Omental fat pad (tissue), 4 donors: ENCODE measurements around the gene TMEM17. TPM values are rescaled to one million over a fixed set of nuclear protein-coding genes. Genes with fewer than 3 reads are reported as not detected.

Experiments
- ATAC-seq: fragments of 150-250 bp; one replicate; pipeline ENCODE4 v1.9.1; 2016; ENCODE audit warnings: mild to moderate bottlenecking, moderate library complexity; ENCODE audit not compliant: low FRiP score
- DNase-seq: peaks from one replicate; pipeline ENCODE4 v3.0.0-alpha.2; 2019; ENCODE audit warnings: low spot score
- total RNA-seq, 4 donors: library from RNA; depleted of rRNA; stranded (reverse); fragments of >200 nt; gene quantifications; one replicate each; pipeline ENCODE4 v1.1.0, GENCODE V29; 2016
- TF ChIP-seq, protein P1 (sequence below), 3 donors: fragments of 450-650 bp; IDR thresholded peaks; one replicate each; pipeline ENCODE4 v1.5.1; 2016 to 2017; ENCODE audit warnings: antibody characterized with exemption in 3 of 3, mild to moderate bottlenecking in 3 of 3, moderate library complexity in 2 of 3

Gene TMEM17
- 1 to 10 TPM in 3 of 4 donors, under 1 TPM in 1; 0.95 to 1.5 (median 1.2) TPM for total RNA-seq

- ATAC-seq: peak; percentile 99
- TF ChIP-seq, protein P1, sequence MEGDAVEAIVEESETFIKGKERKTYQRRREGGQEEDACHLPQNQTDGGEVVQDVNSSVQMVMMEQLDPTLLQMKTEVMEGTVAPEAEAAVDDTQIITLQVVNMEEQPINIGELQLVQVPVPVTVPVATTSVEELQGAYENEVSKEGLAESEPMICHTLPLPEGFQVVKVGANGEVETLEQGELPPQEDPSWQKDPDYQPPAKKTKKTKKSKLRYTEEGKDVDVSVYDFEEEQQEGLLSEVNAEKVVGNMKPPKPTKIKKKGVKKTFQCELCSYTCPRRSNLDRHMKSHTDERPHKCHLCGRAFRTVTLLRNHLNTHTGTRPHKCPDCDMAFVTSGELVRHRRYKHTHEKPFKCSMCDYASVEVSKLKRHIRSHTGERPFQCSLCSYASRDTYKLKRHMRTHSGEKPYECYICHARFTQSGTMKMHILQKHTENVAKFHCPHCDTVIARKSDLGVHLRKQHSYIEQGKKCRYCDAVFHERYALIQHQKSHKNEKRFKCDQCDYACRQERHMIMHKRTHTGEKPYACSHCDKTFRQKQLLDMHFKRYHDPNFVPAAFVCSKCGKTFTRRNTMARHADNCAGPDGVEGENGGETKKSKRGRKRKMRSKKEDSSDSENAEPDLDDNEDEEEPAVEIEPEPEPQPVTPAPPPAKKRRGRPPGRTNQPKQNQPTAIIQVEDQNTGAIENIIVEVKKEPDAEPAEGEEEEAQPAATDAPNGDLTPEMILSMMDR (IDR thresholded peaks at IDR 0.05): no peak
- DNase-seq: peak; percentile 74
Measured at GRCh38 chr2:62505750-62506420, at the start of gene TMEM17. TMEM17 (minus strand) TSS chr2:62506195; CDS start chr2:62506129, 66 bp downstream.

GRCh38 chr2:62554440-62554839 lies 48.4 kb upstream of the TMEM17 start:
- TF ChIP-seq, protein P1 (IDR thresholded peaks at IDR 0.05): no peak
- DNase-seq (no peak), ATAC-seq (no peak)

DNA sequence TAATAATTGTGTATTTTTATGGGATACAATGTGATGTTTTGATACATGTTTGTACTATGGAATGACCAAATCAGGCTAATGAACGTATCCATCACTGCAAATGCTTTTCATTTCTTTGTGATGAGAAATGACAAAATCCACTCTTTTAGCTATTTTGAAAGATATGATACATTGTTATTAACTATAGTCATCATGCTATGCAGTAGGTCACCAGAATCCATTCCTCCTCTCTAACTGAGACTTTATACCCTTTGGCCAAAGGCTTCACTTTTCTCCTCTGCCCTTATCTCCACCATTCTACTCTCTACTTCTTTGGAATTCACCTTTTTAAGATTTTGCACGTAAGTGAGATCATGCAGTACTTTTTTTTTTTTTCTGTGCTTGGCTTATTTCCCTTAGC lies 44.5 kb upstream of the TMEM17 start:
- no peak for DNase-seq
- no peak for ATAC-seq
- TF ChIP-seq, protein P1 (IDR thresholded peaks at IDR 0.05): no peak

DNA sequence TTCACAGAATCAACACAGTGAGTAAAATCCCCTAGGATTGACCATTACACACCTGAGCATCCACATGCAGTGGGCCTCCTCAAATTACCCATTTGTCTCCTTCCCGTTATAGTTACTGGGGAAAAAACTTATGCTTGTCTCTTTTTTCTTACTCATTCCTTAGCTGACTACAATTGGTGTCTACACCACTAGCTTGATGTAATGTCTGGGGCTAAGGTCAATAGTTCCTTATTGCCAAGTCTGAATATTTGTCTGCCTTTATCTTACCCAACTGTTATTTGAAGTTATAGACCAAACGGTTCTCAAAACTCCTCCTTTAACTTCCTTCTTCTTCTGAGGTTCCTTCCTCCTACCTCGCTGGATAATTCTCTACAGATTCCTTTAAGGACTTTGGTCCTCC lies 41.9 kb upstream of the TMEM17 start:
- no peak for DNase-seq
- ATAC-seq: no peak
- TF ChIP-seq, protein P1 (IDR thresholded peaks at IDR 0.05): no peak

DNA sequence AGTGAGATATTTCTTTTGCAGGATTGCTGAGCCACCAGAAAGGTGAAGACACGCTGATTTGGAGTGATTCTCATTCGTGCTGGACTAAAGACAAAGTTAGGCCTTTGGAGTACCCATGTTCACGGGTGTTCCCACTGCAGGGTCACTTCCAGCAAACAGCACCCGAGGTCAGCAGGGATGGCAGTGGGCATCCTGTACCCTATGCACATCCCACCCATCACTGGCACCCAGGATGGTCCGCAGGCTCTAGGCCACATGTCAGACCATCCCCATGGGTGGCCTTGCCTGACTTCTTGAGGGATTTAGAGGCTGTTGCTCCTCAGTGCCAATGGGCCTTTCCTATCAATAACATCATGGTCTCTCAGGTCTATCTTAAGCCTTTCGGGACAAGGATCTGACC lies 39.3 kb upstream of the TMEM17 start:
- no peak for DNase-seq
- ATAC-seq: no peak
- TF ChIP-seq, protein P1 (IDR thresholded peaks at IDR 0.05): no peak

GRCh38 chr2:62540408-62541168 lies 34.6 kb upstream of the TMEM17 start:
- no peak for DNase-seq
- no peak for ATAC-seq
- TF ChIP-seq, protein P1 (IDR thresholded peaks at IDR 0.05): no peak
